Measurements from ENCODE around the gene SHROOM4.
A peak's percentile ranks its signal among the peaks of the same experiment; 100 is the strongest.

Gene SHROOM4

GRCh38 chrX:50707955-50708699 lies 105.9 kb downstream of the SHROOM4 start:
- DNase-seq (ENCODE audit: insufficient read length, low spot score): no peak
- no peak for TF ChIP-seq POLR2A (IDR thresholded peaks at IDR 0.05; ENCODE audit: low read depth, low read length)
- no peak for FAIRE-seq

DNA sequence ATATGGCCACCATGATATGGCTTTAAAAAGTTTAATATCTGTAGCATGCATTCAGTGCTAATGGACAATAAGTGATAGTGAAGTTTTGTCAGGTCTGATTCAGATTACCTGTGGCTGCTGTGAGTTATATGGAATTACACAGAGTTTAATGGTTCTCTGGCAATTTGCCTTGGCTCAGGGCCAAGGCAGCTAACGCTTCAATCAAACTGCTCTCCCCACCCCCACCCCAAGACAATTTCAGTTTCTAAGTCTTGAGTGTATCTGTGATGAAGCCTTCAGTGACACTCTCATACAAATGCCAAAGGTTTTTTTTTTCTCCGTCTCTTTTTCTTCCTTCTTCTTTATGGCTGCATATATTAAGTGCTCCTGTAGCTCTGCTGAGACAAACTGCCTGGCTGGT lies 106.6 kb downstream of the SHROOM4 start:
- no peak for FAIRE-seq

GRCh38 chrX:50705042-50705441 lies 109.0 kb downstream of the SHROOM4 start:
- FAIRE-seq (no peak), DNase-seq (ENCODE audit: insufficient read length, low spot score) (no peak)
- no peak for TF ChIP-seq POLR2A (IDR thresholded peaks at IDR 0.05; ENCODE audit: low read depth, low read length)

More for the DNA sequence above, 106.6 kb downstream of the SHROOM4 start:
- TF ChIP-seq POLR2A (IDR thresholded peaks at IDR 0.05; ENCODE audit: low read depth, low read length): no peak
- DNase-seq (ENCODE audit: insufficient read length, low spot score): no peak

DNA sequence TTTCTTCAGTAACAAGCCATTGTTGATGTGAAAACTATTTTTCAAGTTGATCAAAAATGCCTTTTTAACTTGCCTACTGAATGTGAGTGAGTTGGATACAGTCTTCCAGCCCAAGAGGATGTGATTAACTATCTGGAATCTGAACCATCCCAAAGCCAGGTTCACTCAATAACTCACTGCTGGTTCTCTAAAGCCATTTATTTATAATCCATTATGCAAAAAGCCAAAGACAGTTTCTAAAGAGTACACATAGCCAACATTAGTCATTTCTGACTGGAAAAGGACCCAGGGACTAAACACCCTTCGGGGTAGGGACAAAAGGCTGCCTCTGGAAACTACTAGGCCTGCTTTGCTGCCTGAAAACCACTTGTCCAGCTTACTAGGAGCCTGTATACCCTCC lies 109.6 kb downstream of the SHROOM4 start:
- FAIRE-seq: no peak

DNA sequence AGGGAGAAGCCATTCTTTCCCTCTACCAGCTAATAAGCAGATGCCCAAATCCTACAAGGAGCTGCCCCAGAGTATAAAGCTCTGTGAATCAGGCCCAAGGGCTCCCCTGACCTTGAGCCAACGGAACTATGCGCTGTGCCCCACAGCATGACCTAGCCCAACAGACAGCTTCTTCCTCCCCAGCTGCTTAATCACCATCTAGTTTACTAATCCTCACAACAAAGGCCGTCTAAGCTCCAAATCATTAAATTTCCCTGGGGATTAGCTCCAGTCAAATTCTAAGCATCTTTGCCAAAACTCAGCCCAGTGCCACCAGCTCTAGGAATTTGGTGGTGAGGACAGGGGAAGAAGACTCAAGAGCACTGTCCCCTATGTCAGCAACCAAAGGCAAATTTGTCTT lies 113.1 kb downstream of the SHROOM4 start:
- no peak for TF ChIP-seq POLR2A (IDR thresholded peaks at IDR 0.05; ENCODE audit: low read depth, low read length)
- FAIRE-seq (no peak), DNase-seq (ENCODE audit: insufficient read length, low spot score) (no peak)

More for the DNA sequence above, 109.6 kb downstream of the SHROOM4 start:
- no peak for TF ChIP-seq POLR2A (IDR thresholded peaks at IDR 0.05; ENCODE audit: low read depth, low read length)
- no peak for DNase-seq (ENCODE audit: insufficient read length, low spot score)

DNA sequence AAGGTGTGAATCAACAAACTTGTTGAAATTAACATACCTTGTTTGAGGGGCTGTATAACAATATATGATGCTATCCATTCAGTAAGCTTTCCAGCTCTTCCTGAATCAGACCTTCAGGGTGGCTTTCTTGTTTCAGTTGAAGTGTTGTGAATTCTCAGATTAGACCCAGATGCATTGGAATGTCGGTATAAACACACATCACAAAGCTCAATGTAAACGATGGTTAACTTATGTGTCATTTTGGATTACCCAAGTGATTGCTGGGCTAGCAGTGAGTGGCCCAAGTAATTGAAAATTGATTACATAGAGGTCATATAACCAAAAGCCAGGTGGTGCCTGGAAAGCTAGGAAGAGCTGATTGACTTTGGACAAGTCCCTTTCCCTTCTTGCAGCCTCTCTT lies 115.0 kb downstream of the SHROOM4 start:
- no peak for TF ChIP-seq POLR2A (IDR thresholded peaks at IDR 0.05; ENCODE audit: low read depth, low read length)
- DNase-seq (ENCODE audit: insufficient read length, low spot score) (no peak), FAIRE-seq (no peak)

- no peak for TF ChIP-seq POLR2A (IDR thresholded peaks at IDR 0.05; ENCODE audit: low read depth, low read length)
- FAIRE-seq (no peak), DNase-seq (ENCODE audit: insufficient read length, low spot score) (no peak)
Observed at GRCh38 chrX:50697691-50698090, 116.3 kb downstream of the SHROOM4 start.

DNA sequence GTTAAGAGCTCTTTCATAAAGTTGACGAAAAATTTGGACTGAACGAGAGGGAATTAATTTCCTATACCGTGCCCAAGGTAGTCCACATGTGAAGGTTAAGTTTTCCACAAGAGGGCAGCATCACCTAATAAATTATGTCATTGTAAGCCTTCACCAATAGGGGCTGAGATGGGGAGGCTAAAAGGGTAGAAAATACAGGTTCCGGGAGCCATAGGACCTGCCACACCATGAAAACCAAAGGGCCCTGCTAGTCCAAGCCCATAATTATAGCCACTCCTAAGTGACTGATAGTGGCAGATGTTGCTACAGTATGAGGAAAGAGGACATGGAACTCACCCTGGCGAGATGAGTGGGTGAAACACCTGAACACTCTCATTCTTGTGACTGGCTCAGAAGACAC lies 122.2 kb downstream of the SHROOM4 start:
- FAIRE-seq (no peak), DNase-seq (ENCODE audit: insufficient read length, low spot score) (peak; percentile 0)
- TF ChIP-seq POLR2A (IDR thresholded peaks at IDR 0.05; ENCODE audit: low read depth, low read length): no peak

GRCh38 chrX:50684871-50685270 lies 129.1 kb downstream of the SHROOM4 start:
- no peak for FAIRE-seq
- DNase-seq (ENCODE audit: insufficient read length, low spot score): no peak
- TF ChIP-seq POLR2A (IDR thresholded peaks at IDR 0.05; ENCODE audit: low read depth, low read length): no peak

DNA sequence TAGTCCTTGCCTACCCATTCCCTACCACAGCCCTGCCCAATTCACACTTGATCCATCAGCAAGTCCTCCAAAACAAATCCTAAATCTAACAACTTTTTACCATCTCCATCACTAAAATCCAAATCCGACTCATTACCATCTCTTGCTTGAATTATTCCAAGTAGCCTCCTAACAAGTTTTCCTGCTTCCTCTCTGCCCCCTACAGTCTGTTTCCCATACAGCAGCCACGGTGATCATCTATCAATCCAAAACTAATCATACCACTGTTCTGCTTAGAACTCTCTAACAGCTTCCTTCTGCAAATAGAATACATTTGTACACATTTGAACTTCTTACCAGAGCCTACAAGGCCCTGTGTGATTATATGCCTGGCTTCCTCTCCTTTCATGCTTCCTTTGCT lies 133.0 kb downstream of the SHROOM4 start:
- TF ChIP-seq POLR2A (IDR thresholded peaks at IDR 0.05; ENCODE audit: low read depth, low read length): no peak
- DNase-seq (ENCODE audit: insufficient read length, low spot score) (no peak), FAIRE-seq (no peak)

GRCh38 chrX:50677789-50678188 lies 136.2 kb downstream of the SHROOM4 start:
- no peak for FAIRE-seq

GRCh38 chrX:50671661-50672060 lies 142.3 kb downstream of the SHROOM4 start:
- FAIRE-seq: no peak
- no peak for TF ChIP-seq POLR2A (IDR thresholded peaks at IDR 0.05; ENCODE audit: low read depth, low read length)
- DNase-seq (ENCODE audit: insufficient read length, low spot score): no peak

More at GRCh38 chrX:50677789-50678188, 136.2 kb downstream of the SHROOM4 start:
- no peak for TF ChIP-seq POLR2A (IDR thresholded peaks at IDR 0.05; ENCODE audit: low read depth, low read length)
- DNase-seq (ENCODE audit: insufficient read length, low spot score): no peak

DNA sequence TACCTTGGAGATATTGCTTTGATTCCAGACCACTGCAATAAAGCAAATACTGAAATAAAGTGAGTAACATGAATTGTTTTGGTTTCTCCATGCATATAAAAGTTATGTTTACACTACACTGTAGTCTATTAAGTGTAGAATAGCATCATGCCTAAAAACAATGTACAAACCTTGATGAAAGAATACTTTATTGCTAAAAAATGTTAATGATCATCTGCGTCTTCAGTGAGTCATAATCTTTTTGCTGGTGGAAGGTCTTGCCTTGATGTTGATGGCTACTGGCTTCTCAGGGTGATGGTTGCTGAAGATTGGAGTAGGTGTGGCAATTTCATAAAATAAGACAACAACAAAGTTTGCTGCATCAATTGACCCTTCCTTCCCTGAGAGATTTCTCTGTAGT lies 145.1 kb downstream of the SHROOM4 start:
- DNase-seq (ENCODE audit: insufficient read length, low spot score): no peak
- no peak for FAIRE-seq
- no peak for TF ChIP-seq POLR2A (IDR thresholded peaks at IDR 0.05; ENCODE audit: low read depth, low read length)

GRCh38 chrX:50648156-50648555 lies 165.8 kb downstream of the SHROOM4 start:
- no peak for TF ChIP-seq POLR2A (IDR thresholded peaks at IDR 0.05; ENCODE audit: low read depth, low read length)
- FAIRE-seq (no peak), DNase-seq (ENCODE audit: insufficient read length, low spot score) (no peak)

DNA sequence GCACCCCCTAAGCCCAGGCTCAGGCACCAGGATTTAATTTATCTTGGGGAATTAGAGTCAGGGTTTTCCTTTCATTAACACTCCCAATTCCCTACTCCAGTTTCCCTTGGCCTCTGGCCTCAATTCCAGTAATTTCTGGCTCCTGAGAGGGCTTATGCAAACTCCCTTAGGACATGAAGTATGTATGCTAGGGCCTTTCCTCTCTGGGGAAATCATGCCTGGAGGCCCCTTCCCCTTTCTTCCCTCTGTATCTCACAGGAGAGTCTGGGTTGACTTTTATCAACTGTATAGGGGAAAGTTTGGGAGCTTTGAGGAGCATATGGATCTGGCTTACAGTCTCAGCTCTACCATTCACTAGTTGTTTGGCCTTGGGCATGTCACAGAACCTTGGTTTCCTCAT lies 169.5 kb downstream of the SHROOM4 start:
- DNase-seq (ENCODE audit: insufficient read length, low spot score): no peak
- no peak for FAIRE-seq
- TF ChIP-seq POLR2A (IDR thresholded peaks at IDR 0.05; ENCODE audit: low read depth, low read length): no peak
